ENCODE data around the gene KIF3A. TPM values are rescaled to one million over a fixed set of nuclear protein-coding genes. Genes with fewer than 3 reads are reported as not detected.

Gene KIF3A
- total RNA-seq, 6 experiments from 2014 or later, result 1.3 to 4.2 (median 2.1) TPM

- DNase-seq (no peak), ATAC-seq (no peak)
- Histone ChIP-seq H3K4me3 (no peak within 1 kb of the TSS), H3K4me1 (peaks cover 0 to 11% (median 0%) of the 10 kb centered on the region in 4 donors), H3K27me3 (peaks cover 0 to 4% of the 10 kb centered on the region in 2 donors), H3K9me3 (no peaks in the 10 kb centered on the region), H3K36me3 (no peaks in the 10 kb centered on the region), H3K27ac (no peak within 1 kb of the TSS)
- intact Hi-C loops (cut with DNase I), result no loop called here
- 81% methylated on average over 9 of the region's 12 CpGs for WGBS (ENCODE audit: insufficient coverage, low coverage, low lambda C conversion rate, missing lambda C conversion rate)
- TF ChIP-seq POLR2A (IDR thresholded peaks at IDR 0.05), result no peak
- TF ChIP-seq CTCF (IDR thresholded peaks at IDR 0.05), result no peak
These were observed 79.5 kb downstream of the KIF3A start, which contains the start of gene IL13 for GRCh38 chr5:132657676-132658380. TSS of gene IL13 (plus strand) at chr5:132658173. CDS start at chr5:132658187, 14 bp downstream.

GRCh38 chr5:132656774-132657355, 80.5 kb downstream of the KIF3A start:
- H3K4me1 ChIP-seq, result peaks cover 0 to 11% (median 0%) of the 10 kb centered on the region in 4 donors
- no peaks in the 10 kb centered on the region for H3K9me3 ChIP-seq
- DNase-seq, result no peak
- H3K36me3 ChIP-seq, result no peaks in the 10 kb centered on the region
- ATAC-seq, result no peak
- intact Hi-C loops (cut with DNase I), result no loop called here
- H3K27ac ChIP-seq, result no peak overlapping the region
- no peak for TF ChIP-seq POLR2A (IDR thresholded peaks at IDR 0.05)
- no peak for TF ChIP-seq CTCF (IDR thresholded peaks at IDR 0.05)
- no peak overlapping the region for H3K4me3 ChIP-seq
- H3K27me3 ChIP-seq, result peaks cover 0 to 4% of the 10 kb centered on the region in 2 donors
- 67% methylated on average over 6 of the region's 12 CpGs for whole genome bisulfite sequencing (ENCODE audit: insufficient coverage, low coverage, low lambda C conversion rate, missing lambda C conversion rate)

- peaks cover 0 to 11% (median 0%) of the 10 kb centered on the region in 4 donors for H3K4me1 ChIP-seq
- peak overlapping the region in 2 of 3 donors; percentile 16 to 38 for H3K4me3 ChIP-seq
- ATAC-seq (peak in 1 of 4 donors; percentile 35), DNase-seq (no peak)
- H3K9me3 ChIP-seq, result no peaks in the 10 kb centered on the region
- no peaks in the 10 kb centered on the region for H3K36me3 ChIP-seq
- TF ChIP-seq CTCF (IDR thresholded peaks at IDR 0.05) (no peak), POLR2A (IDR thresholded peaks at IDR 0.05) (no peak)
- H3K27me3 ChIP-seq, result peaks cover 0 to 4% of the 10 kb centered on the region in 2 donors
- intact Hi-C loops (cut with DNase I), result no loop called here
- WGBS (ENCODE audit: insufficient coverage, low coverage, low lambda C conversion rate, missing lambda C conversion rate), result 40% methylated on average over 5 of the region's 92 CpGs
- H3K27ac ChIP-seq, result no peak overlapping the region
These were observed 81.2 kb downstream of the KIF3A start for GRCh38 chr5:132655821-132656773.

GRCh38 chr5:132653716-132654115, 83.6 kb downstream of the KIF3A start:
- Histone ChIP-seq H3K4me1 (peaks cover 0 to 11% (median 0%) of the 10 kb centered on the region in 4 donors), H3K27me3 (peaks cover 0 to 4% of the 10 kb centered on the region in 2 donors), H3K9me3 (no peaks in the 10 kb centered on the region), H3K4me3 (no peak overlapping the region), H3K36me3 (no peaks in the 10 kb centered on the region), H3K27ac (no peak overlapping the region)
- 31% methylated on average over 7 of the region's 7 CpGs for WGBS (ENCODE audit: insufficient coverage, low coverage, low lambda C conversion rate, missing lambda C conversion rate)
- intact Hi-C loops (cut with DNase I), result no loop called here
- no peak for DNase-seq
- no peak for ATAC-seq
- TF ChIP-seq CTCF (IDR thresholded peaks at IDR 0.05) (no peak), POLR2A (IDR thresholded peaks at IDR 0.05) (no peak)
